Measurements from ENCODE around the gene PPP2R2C.

PPP2R2C gene

DNA sequence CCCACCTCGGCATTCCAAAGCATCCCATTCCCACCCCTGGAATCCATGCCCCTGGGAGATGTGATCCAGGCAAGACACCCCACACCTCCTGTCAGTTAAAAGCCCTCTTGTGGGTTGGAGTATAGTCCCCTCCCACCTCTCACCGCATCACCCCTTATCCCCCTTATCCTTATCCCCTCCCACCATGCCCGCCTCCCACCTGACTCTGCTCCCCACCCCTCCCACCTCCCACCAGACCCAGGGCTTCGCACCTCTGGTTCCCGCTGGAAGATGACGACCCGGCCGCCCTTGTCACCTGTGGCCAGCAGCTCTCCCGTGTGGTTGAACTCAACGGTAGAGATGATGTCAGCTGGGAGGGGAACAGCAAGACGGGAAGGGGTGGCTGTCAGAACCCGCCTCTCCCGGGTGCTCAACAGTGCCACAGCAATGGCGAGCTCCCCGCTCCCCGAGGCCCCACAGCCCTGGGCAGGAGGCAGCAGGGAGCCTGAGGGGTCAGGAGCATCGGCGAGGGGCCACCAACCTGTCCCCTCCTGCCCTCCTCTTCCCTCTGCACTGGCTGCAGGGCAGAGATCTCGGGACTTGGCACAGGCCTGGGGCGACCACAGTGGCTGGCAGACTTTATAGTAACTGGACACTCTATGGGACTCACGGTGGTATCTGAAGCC, 91.5 kb downstream of the PPP2R2C start:
- Histone ChIP-seq H3K9me3 (replicated peaks; ENCODE audit: low read length) (no peaks in the 10 kb centered on the region), H3K9ac (ENCODE audit: low read depth, low read length) (no peak overlapping the region), H3K27me3 (ENCODE audit: control insufficient read depth, insufficient read depth, low read length) (peaks cover 45% of the 10 kb centered on the region), H3K4me2 (ENCODE audit: low read length) (no peak overlapping the region), H3K36me3 (ENCODE audit: insufficient read depth, low read length) (no peaks in the 10 kb centered on the region), H3K4me3 (ENCODE audit: low read length) (no peak overlapping the region), H3K4me1 (ENCODE audit: control insufficient read depth, insufficient read depth, low read length) (no peaks in the 10 kb centered on the region)

GRCh38 chr4:6379767-6380745, 92.4 kb downstream of the PPP2R2C start:
- no peaks in the 10 kb centered on the region for H3K9me3 ChIP-seq (replicated peaks; ENCODE audit: low read length)
- H3K4me2 ChIP-seq (ENCODE audit: low read length): no peak overlapping the region
- peaks cover 41% of the 10 kb centered on the region for H3K27me3 ChIP-seq (ENCODE audit: control insufficient read depth, insufficient read depth, low read length)
- H3K4me1 ChIP-seq (ENCODE audit: control insufficient read depth, insufficient read depth, low read length): no peaks in the 10 kb centered on the region
- no peak overlapping the region for H3K9ac ChIP-seq (ENCODE audit: low read depth, low read length)
- H3K36me3 ChIP-seq (ENCODE audit: insufficient read depth, low read length): no peaks in the 10 kb centered on the region
- H3K4me3 ChIP-seq (ENCODE audit: low read length): no peak overlapping the region

GRCh38 chr4:6378493-6379445, 93.6 kb downstream of the PPP2R2C start:
- Histone ChIP-seq H3K4me3 (ENCODE audit: low read length) (no peak overlapping the region), H3K4me2 (ENCODE audit: low read length) (no peak overlapping the region), H3K27me3 (ENCODE audit: control insufficient read depth, insufficient read depth, low read length) (peaks cover 32% of the 10 kb centered on the region), H3K4me1 (ENCODE audit: control insufficient read depth, insufficient read depth, low read length) (no peaks in the 10 kb centered on the region), H3K36me3 (ENCODE audit: insufficient read depth, low read length) (no peaks in the 10 kb centered on the region), H3K9me3 (replicated peaks; ENCODE audit: low read length) (no peaks in the 10 kb centered on the region), H3K9ac (ENCODE audit: low read depth, low read length) (no peak overlapping the region)

GRCh38 chr4:6377626-6378492, 94.6 kb downstream of the PPP2R2C start:
- H3K36me3 ChIP-seq (ENCODE audit: insufficient read depth, low read length): no peaks in the 10 kb centered on the region
- no peak overlapping the region for H3K4me3 ChIP-seq (ENCODE audit: low read length)
- no peak overlapping the region for H3K4me2 ChIP-seq (ENCODE audit: low read length)
- H3K9me3 ChIP-seq (replicated peaks; ENCODE audit: low read length): no peaks in the 10 kb centered on the region
- H3K9ac ChIP-seq (ENCODE audit: low read depth, low read length): no peak overlapping the region
- peaks cover 25% of the 10 kb centered on the region for H3K27me3 ChIP-seq (ENCODE audit: control insufficient read depth, insufficient read depth, low read length)
- H3K4me1 ChIP-seq (ENCODE audit: control insufficient read depth, insufficient read depth, low read length): no peaks in the 10 kb centered on the region

DNA sequence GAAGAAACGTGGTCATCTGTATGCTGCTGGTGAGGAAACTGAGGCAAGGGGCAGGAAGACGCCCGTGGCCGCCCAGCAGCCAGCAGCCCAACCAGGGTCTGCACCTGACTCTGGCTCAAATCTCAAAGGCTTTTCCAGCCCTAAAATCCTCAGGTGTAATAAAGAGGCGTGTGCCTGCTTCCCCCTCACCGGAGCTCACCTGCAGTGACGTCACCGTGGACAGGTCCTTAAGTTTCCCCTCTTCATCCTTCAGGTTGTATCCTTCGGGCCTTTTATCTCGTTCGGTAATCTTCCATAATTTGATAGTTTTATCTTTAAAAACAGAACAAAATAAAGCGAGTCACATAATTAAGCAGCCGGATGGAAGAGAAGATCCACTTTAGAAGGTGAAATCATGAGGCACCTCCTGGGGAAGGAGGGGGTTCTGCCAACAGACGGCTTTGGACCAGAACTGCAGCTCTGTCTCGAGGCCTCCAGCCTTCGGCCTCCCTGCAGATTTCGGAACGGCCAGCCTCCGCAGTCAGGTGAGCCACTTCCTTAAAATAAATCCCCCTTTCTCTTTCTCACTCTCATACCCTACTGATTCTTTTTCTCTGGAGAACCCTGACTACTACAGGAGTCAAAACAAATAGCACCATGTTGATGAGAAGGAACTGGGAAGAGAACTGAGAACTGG, 96.7 kb downstream of the PPP2R2C start:
- H3K4me3 ChIP-seq (ENCODE audit: low read length): no peak overlapping the region
- H3K4me1 ChIP-seq (ENCODE audit: control insufficient read depth, insufficient read depth, low read length): no peaks in the 10 kb centered on the region
- H3K27me3 ChIP-seq (ENCODE audit: control insufficient read depth, insufficient read depth, low read length): peaks cover 15% of the 10 kb centered on the region
- H3K36me3 ChIP-seq (ENCODE audit: insufficient read depth, low read length): no peaks in the 10 kb centered on the region
- H3K9ac ChIP-seq (ENCODE audit: low read depth, low read length): no peak overlapping the region
- no peaks in the 10 kb centered on the region for H3K9me3 ChIP-seq (replicated peaks; ENCODE audit: low read length)
- no peak overlapping the region for H3K4me2 ChIP-seq (ENCODE audit: low read length)

DNA sequence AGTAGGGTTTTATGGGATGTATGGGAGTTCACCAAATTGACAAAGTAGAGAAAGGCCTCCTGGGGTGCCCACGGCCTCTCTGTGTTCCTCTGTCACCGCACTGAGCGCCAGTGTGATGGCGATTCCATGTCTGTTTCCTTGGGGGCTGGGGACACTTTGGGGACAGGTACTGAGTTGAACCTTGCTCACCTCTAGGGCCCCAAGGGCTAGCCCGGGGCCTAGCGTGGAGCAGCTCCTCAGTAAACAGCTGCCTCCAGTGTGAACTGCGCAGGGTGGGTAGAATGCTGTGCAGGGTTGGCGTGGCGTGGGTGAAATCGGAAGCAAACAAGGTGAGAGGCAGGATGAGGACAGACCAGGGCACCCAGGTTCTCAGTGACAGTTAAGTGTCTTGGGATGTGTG, 97.8 kb downstream of the PPP2R2C start:
- Histone ChIP-seq H3K27me3 (ENCODE audit: control insufficient read depth, insufficient read depth, low read length) (peaks cover 13% of the 10 kb centered on the region), H3K4me1 (ENCODE audit: control insufficient read depth, insufficient read depth, low read length) (no peaks in the 10 kb centered on the region), H3K4me2 (ENCODE audit: low read length) (no peak overlapping the region), H3K9me3 (replicated peaks; ENCODE audit: low read length) (no peaks in the 10 kb centered on the region), H3K9ac (ENCODE audit: low read depth, low read length) (no peak overlapping the region), H3K36me3 (ENCODE audit: insufficient read depth, low read length) (no peaks in the 10 kb centered on the region), H3K4me3 (ENCODE audit: low read length) (no peak overlapping the region)

- Histone ChIP-seq H3K9me3 (replicated peaks; ENCODE audit: low read length) (no peaks in the 10 kb centered on the region), H3K9ac (ENCODE audit: low read depth, low read length) (no peak overlapping the region), H3K27me3 (ENCODE audit: control insufficient read depth, insufficient read depth, low read length) (peaks cover 5% of the 10 kb centered on the region), H3K36me3 (ENCODE audit: insufficient read depth, low read length) (no peaks in the 10 kb centered on the region), H3K4me1 (ENCODE audit: control insufficient read depth, insufficient read depth, low read length) (no peaks in the 10 kb centered on the region), H3K4me3 (ENCODE audit: low read length) (no peak overlapping the region), H3K4me2 (ENCODE audit: low read length) (no peak overlapping the region)
Measured at GRCh38 chr4:6373541-6374410, 98.6 kb downstream of the PPP2R2C start.

GRCh38 chr4:6372649-6373525, 99.5 kb downstream of the PPP2R2C start:
- Histone ChIP-seq H3K9me3 (replicated peaks; ENCODE audit: low read length) (no peaks in the 10 kb centered on the region), H3K27me3 (ENCODE audit: control insufficient read depth, insufficient read depth, low read length) (peaks cover 12% of the 10 kb centered on the region), H3K36me3 (ENCODE audit: insufficient read depth, low read length) (no peaks in the 10 kb centered on the region), H3K4me3 (ENCODE audit: low read length) (no peak overlapping the region), H3K9ac (ENCODE audit: low read depth, low read length) (no peak overlapping the region), H3K4me1 (ENCODE audit: control insufficient read depth, insufficient read depth, low read length) (no peaks in the 10 kb centered on the region), H3K4me2 (ENCODE audit: low read length) (no peak overlapping the region)

GRCh38 chr4:6371812-6372211, 100.6 kb downstream of the PPP2R2C start:
- no peak overlapping the region for H3K4me2 ChIP-seq (ENCODE audit: low read length)
- no peaks in the 10 kb centered on the region for H3K36me3 ChIP-seq (ENCODE audit: insufficient read depth, low read length)

More at GRCh38 chr4:6371812-6372211, 100.6 kb downstream of the PPP2R2C start:
- Histone ChIP-seq H3K27me3 (ENCODE audit: control insufficient read depth, insufficient read depth, low read length) (peaks cover 22% of the 10 kb centered on the region), H3K9ac (ENCODE audit: low read depth, low read length) (no peak overlapping the region), H3K9me3 (replicated peaks; ENCODE audit: low read length) (no peaks in the 10 kb centered on the region), H3K4me3 (ENCODE audit: low read length) (no peak overlapping the region), H3K4me1 (ENCODE audit: control insufficient read depth, insufficient read depth, low read length) (no peaks in the 10 kb centered on the region)

Data from skeletal muscle satellite cell (primary cell).